ENCODE data around the gene CFB. TPM values are rescaled to one million over a fixed set of nuclear protein-coding genes. Genes with fewer than 3 reads are reported as not detected.

CFB gene
- polyA plus RNA-seq, 1 of the 3 experiments (the other 2 are of a cell fraction), result 42.1 TPM

DNA sequence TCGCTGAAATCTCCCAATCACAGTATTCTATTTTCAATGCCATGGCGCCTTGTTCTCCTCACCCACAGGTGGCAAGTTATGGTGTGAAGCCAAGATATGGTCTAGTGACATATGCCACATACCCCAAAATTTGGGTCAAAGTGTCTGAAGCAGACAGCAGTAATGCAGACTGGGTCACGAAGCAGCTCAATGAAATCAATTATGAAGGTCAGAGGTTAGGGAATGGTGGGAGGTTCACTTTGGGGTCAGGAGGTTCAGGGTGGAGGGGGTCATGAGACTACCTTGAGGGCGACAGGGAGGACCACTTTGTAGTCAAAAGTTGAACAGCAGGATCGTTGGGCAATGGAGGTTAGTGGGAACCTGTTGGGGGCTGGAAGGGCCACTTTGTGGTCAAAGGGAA is 2.4 kb downstream of the CFB start (continued):
- TF ChIP-seq TEAD4 (IDR thresholded peaks at IDR 0.05; ENCODE audit: borderline replicate concordance, insufficient read depth), result no peak

DNA sequence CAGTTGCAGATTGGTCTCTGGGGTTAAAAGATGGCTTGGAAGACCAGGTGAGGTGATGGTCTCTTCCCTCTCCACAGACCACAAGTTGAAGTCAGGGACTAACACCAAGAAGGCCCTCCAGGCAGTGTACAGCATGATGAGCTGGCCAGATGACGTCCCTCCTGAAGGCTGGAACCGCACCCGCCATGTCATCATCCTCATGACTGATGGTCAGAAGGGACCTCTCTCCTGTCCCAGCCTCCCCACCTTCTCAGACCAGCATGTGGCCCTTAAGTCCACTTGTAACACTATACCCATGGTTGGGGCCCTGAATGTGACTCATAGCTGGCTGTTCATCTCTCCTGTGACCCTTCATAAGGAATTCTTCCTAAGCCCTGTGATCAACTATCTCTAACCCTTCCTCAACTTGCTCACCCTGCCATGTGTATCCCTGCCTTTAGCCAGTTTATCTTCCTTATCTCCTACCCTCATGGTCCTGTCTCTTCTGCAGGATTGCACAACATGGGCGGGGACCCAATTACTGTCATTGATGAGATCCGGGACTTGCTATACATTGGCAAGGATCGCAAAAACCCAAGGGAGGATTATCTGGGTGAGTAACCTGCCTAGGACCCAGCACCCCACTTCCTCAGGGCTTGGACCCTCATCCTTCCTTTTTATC is 3.0 kb downstream of the CFB start:
- H3F3A ChIP-seq (replicated peaks; ENCODE audit: insufficient read depth), result peaks cover 25% of the 10 kb centered on the region
- no peaks in the 10 kb centered on the region for H3K9me2 ChIP-seq
- DNase-seq, result no peak
- no peak overlapping the region for H2AFZ ChIP-seq (ENCODE audit: low read depth)
- H3K4me3 ChIP-seq (ENCODE audit: low read depth in 2 of 2, low read length in 1 of 2), result no peak overlapping the region
- H4K20me1 ChIP-seq (ENCODE audit: insufficient read depth), result no peaks in the 10 kb centered on the region
- CTCF ChIA-PET, result interaction anchor here (0.6 to 2.7 kb wide), 2 partner anchors 22 to 59 kb away, joined by 4 to 9 read pairs; partner anchors contain the start of gene DXO
- no peaks in the 10 kb centered on the region for H3K79me2 ChIP-seq (ENCODE audit: insufficient read depth)
- no peak overlapping the region for H3K27ac ChIP-seq (ENCODE audit: low read depth in 2 of 2, low read length in 1 of 2)
- H3K4me2 ChIP-seq, result no peak overlapping the region
- peaks cover 9 to 14% of the 10 kb centered on the region in 2 experiments; a peak in 1 of 4 replicates for H3K4me1 ChIP-seq (ENCODE audit: control insufficient read depth in 1 of 2, insufficient read depth in 2 of 2, low read depth in 1 of 2, low read length in 1 of 2)
- H3K36me3 ChIP-seq (replicated peaks in 1 of 2; ENCODE audit: control insufficient read depth in 1 of 2, insufficient read depth in 2 of 2, low read length in 1 of 2), result peaks cover 4 to 32% of the 10 kb centered on the region in 2 experiments
- no peaks in the 10 kb centered on the region for H3K27me3 ChIP-seq (ENCODE audit: insufficient read depth)
- no peaks in the 10 kb centered on the region for H3K9me3 ChIP-seq
- WGBS (ENCODE audit: low lambda C conversion rate), result 55% methylated on average over 3 of the region's 6 CpGs
- POLR2A ChIA-PET, result no interaction called here
- no peak overlapping the region for H3K9ac ChIP-seq
- TF ChIP-seq FOXM1 (IDR thresholded peaks at IDR 0.05; ENCODE audit: low read depth), result no peak
- no peak for TF ChIP-seq RAD21 (IDR thresholded peaks at IDR 0.05; ENCODE audit: low read length)
- TF ChIP-seq, protein P1, sequence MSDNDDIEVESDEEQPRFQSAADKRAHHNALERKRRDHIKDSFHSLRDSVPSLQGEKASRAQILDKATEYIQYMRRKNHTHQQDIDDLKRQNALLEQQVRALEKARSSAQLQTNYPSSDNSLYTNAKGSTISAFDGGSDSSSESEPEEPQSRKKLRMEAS (IDR thresholded peaks at IDR 0.05; ENCODE audit: low read depth), result 0 out of 2 replicates have a peak, but pooled peaks have one; percentile 27
- no peak for TF ChIP-seq RCOR1 (IDR thresholded peaks at IDR 0.05; ENCODE audit: low read length)
- peak; percentile 40 for TF ChIP-seq POLR2AphosphoS5 (IDR thresholded peaks at IDR 0.05; ENCODE audit: low read depth, low read length)
- TF ChIP-seq GABPA (IDR thresholded peaks at IDR 0.05; ENCODE audit: low read depth), result no peak
- TF ChIP-seq, protein P2, sequence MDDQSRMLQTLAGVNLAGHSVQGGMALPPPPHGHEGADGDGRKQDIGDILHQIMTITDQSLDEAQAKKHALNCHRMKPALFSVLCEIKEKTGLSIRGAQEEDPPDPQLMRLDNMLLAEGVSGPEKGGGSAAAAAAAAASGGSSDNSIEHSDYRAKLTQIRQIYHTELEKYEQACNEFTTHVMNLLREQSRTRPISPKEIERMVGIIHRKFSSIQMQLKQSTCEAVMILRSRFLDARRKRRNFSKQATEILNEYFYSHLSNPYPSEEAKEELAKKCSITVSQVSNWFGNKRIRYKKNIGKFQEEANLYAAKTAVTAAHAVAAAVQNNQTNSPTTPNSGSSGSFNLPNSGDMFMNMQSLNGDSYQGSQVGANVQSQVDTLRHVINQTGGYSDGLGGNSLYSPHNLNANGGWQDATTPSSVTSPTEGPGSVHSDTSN (IDR thresholded peaks at IDR 0.05), result peak; percentile 20; the same call in 1 of the 2 replicates
- peak; percentile 19 for TF ChIP-seq JUND (IDR thresholded peaks at IDR 0.05)
- no peak for TF ChIP-seq FOSL2 (IDR thresholded peaks at IDR 0.05; ENCODE audit: borderline replicate concordance, low read depth)
- TF ChIP-seq, protein P3, sequence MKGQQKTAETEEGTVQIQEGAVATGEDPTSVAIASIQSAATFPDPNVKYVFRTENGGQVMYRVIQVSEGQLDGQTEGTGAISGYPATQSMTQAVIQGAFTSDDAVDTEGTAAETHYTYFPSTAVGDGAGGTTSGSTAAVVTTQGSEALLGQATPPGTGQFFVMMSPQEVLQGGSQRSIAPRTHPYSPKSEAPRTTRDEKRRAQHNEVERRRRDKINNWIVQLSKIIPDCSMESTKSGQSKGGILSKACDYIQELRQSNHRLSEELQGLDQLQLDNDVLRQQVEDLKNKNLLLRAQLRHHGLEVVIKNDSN (IDR thresholded peaks at IDR 0.05; ENCODE audit: borderline replicate concordance, low read depth), result no peak

DNA sequence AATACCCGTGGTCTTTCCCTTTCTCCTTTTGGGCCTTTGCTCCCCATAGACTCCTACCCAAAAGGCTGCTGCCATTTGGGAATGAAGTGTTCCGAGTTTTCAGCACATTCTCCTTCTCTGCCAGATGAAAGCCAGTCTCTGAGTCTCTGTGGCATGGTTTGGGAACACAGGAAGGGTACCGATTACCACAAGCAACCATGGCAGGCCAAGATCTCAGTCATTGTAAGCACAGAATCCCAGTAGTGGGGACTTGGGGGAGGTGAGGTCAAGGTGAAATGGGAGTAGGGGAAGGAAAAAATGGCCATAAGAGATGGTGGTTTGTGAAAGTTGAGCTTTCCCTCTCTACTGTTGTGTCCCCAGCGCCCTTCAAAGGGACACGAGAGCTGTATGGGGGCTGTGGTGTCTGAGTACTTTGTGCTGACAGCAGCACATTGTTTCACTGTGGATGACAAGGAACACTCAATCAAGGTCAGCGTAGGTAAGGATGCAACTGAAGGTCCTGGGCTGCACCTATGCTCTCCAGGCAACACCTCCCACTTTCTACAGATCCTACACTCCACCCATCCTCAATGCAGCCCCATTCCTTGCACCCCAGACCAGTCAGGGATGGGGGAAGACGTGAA is 4.1 kb downstream of the CFB start:
- TF ChIP-seq RXRA (IDR thresholded peaks at IDR 0.05; ENCODE audit: borderline replicate concordance, low read depth), result no peak
- TF ChIP-seq POLR2AphosphoS5 (IDR thresholded peaks at IDR 0.05; ENCODE audit: low read depth, low read length), result 0 out of 2 replicates have a peak, but pooled peaks have one; percentile 2
- Histone ChIP-seq H3K9me3 (no peaks in the 10 kb centered on the region), H3K27ac (ENCODE audit: low read depth in 2 of 2, low read length in 1 of 2) (no peak overlapping the region), H3F3A (replicated peaks; ENCODE audit: insufficient read depth) (peaks cover 30% of the 10 kb centered on the region), H3K4me1 (ENCODE audit: control insufficient read depth in 1 of 2, insufficient read depth in 2 of 2, low read depth in 1 of 2, low read length in 1 of 2) (peaks cover 9 to 12% of the 10 kb centered on the region in 2 experiments; a peak in 1 of 4 replicates), H4K20me1 (ENCODE audit: insufficient read depth) (no peaks in the 10 kb centered on the region), H3K9me2 (no peaks in the 10 kb centered on the region), H2AFZ (ENCODE audit: low read depth) (no peak overlapping the region), H3K9ac (no peak overlapping the region), H3K4me3 (ENCODE audit: low read depth in 2 of 2, low read length in 1 of 2) (no peak overlapping the region), H3K27me3 (ENCODE audit: insufficient read depth) (no peaks in the 10 kb centered on the region), H3K79me2 (ENCODE audit: insufficient read depth) (no peaks in the 10 kb centered on the region), H3K36me3 (replicated peaks in 1 of 2; ENCODE audit: control insufficient read depth in 1 of 2, insufficient read depth in 2 of 2, low read length in 1 of 2) (peaks cover 9 to 44% of the 10 kb centered on the region in 2 experiments), H3K4me2 (no peak overlapping the region)
- 81% methylated on average over 7 of the region's 7 CpGs for WGBS (ENCODE audit: low lambda C conversion rate)
- DNase-seq, result no peak
- POLR2A ChIA-PET, result interaction anchor here (0.6 to 1.3 kb wide), 2 partner anchors 10 to 1351 kb away, joined by 3 to 4 read pairs; no protein-coding TSS in a partner anchor
- CTCF ChIA-PET, result interaction anchor here (0.7 to 4.5 kb wide), 6 partner anchors 10 to 269 kb away, joined by 3 to 29 read pairs (median 6); partner anchors contain the start of genes DXO, LY6G5C and SKIC2
